Posterior vena cava (tissue), 2 donors: ENCODE data around the gene FKBP2. TPM values are rescaled to one million over a fixed set of nuclear protein-coding genes. Genes with fewer than 3 reads are reported as not detected.
"Not testable (repeated sequence)": the region's sequence is repeated elsewhere in the genome, so short reads cannot be mapped to it uniquely, and the experiment has no call there.

Experiments used
- DNase-seq: peaks from one replicate; pipeline ENCODE4 v3.0.0-alpha.2; 2020; ENCODE audit warnings: low spot score
- intact Hi-C, 2 donors: fragments of 100-400 bp; cut with DNase I; formaldehyde crosslinking; loops; one replicate each; pipeline versions ENCODE4 v1.14.1 to v1.14.2; 2022 to 2023
- total RNA-seq, 2 donors: library from RNA; stranded (reverse); fragmentation: NEBNext Ultra II Directional; extraction: Animal tissue kit (Norgen Biotek cat#: 25700); gene quantifications; one replicate each; pipeline ENCODE4 v1.2.1, GENCODE V29; 2021
- donor health status: DM: yes; HTN: yes; CAD: no.
- donor health status: DM: yes; HTN: yes; CAD: no.

Gene FKBP2
- total RNA-seq, 2 donors from 2014 or later, result 50.6 to 56.7 TPM

GRCh38 chr11:64244966-64245365 is 4.1 kb downstream of the FKBP2 start:
- intact Hi-C loops, result loop anchor here in 1 of 2 donors (10.0 kb wide), 1 partner anchor 60 kb away; the partner anchor contains the start of genes CATSPERZ and ESRRA

DNA sequence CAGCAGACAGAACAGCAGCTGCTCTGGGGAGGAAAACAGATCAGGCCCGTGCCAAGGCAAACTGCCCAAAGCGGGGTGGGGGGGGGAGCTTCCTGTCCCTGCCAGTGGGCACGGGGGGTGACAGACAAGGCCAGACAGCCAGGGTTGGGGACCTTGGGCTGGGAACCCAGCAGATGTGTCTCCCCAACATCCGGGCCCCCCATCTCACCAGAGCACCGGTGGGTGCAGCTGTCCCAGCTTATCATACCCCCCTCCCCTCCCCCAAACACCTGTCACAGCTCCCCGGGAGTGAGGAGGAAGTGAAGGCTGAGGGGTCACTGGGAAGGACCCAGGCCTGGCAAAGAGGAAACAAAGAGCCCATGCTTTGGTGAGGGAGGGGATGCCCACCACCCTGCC is 4.5 kb downstream of the FKBP2 start:
- intact Hi-C loops, result loop anchor here in 1 of 2 donors (10.0 kb wide), 1 partner anchor 59 kb away; the partner anchor contains the start of genes CATSPERZ and ESRRA
- no peak for DNase-seq

More at GRCh38 chr11:64244966-64245365, 4.1 kb downstream of the FKBP2 start:
- DNase-seq, result no peak

DNA sequence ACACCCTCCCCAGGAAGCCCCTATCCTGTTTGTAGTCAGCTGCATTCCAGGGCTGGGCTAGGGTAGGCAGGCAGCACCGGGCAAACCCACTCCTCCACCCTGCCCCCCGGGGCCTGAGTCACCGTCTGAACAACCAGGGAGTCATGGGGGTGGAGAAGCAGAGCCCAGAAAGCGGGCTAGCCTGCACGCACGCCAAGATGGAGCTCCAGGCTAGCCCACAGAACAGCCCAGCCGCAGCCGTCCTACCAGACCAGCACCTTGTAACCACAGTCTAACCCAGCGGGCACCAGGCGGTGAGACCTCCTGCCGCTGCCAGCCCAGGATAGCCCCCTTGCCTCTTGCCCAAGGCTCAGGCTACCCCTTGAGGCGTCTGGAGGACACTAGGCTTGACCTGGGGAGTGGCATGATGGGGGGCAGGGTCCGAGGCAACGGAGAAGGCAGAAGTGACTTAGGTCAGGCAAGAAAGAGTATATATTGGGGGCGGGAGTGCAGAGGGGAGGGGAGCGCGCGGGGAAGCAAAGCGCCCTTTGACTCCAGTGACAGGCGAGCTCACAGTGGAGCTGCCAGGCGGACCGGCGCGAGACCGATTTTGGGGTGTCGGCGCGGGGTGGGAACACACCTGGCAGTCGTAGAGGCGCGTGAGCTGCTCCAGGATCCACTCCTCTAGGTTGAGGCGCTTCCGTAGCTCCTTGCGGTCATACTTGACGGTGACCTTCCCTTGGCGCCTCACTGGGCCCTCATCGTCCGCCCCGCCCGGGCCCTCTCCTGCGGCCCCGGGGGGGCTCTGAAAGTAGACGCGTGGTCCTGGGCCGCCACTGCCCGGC is 5.1 kb downstream of the FKBP2 start:
- DNase-seq, result peak; percentile 95
- intact Hi-C loops, result loop anchor here in 1 of 2 donors (10.0 kb wide), 1 partner anchor 59 kb away; the partner anchor contains the start of genes CATSPERZ and ESRRA

DNA sequence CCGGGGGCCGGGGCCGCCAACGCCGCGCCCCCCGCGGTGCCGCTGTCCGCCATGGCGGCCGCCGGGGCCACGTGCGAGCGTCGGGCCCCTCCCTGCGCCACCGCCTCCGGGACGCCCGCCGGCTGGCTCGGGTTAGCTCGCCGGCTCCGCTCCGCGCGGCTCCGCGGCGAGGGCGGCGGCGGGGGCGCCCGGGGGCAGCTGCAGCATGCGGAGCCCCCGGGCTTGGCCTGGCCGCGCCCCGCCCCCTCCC is 5.7 kb downstream of the FKBP2 start:
- intact Hi-C loops, result loop anchor here in 1 of 2 donors (10.0 kb wide), 1 partner anchor 58 kb away; the partner anchor contains the start of genes CATSPERZ and ESRRA
- DNase-seq, result not testable (repeated sequence)

DNA sequence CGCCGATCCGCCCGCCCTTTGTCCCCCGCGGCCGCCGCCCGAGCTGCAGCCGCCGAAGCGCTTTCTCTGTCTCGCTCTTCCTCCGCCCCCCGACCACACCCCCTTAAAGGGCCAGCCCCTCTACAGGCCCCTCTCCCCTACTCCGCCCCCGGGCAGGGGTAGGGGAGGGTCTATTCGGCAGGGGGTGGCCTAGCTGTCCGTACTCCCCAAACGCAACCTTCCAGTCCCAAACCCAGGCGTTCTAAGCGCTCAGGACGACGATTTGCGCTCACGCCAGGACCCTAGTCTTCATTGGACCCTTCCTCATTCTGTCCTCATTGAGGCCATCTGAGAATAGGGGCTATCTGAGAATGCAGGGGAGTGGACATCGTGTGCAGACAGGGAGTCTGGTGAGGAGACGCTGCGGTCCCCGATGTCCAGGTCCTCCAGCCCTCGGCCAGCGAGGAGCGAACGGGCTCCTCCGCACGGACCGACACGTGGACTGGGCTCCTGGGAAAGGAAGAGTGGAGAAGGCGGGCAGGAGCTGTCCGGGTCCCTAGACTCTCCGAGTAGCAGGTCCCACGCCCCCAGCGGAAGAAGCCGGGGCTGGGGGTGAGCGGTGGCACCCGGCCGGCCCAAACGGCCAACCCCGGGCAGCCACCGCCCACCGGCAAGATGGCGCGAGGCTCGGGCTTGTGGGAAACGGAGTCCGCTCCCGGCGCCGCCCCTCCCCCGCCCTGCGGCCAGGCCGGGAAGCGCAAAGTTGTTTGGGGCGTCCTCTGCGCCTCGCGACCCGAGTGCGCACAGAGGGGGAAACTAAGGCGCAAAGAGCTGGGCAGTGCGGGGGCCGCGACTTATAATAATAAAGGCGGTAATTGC is 6.2 kb downstream of the FKBP2 start, which contains the start of gene PPP1R14B:
Gene PPP1R14B, minus strand, starts transcription at position 73 of the 858 bp plus-strand sequence. CDS start 270 bp downstream, outside the sequence.
- intact Hi-C loops, result loop anchor here in 1 of 2 donors (10.0 kb wide), 1 partner anchor 58 kb away; the partner anchor contains the start of genes CATSPERZ and ESRRA

GRCh38 chr11:64247729-64248531 is 7.0 kb downstream of the FKBP2 start:
- no peak for DNase-seq
- intact Hi-C loops, result loop anchor here in 1 of 2 donors (10.0 kb wide), 1 partner anchor 57 kb away; the partner anchor contains the start of genes CATSPERZ and ESRRA

More for the DNA sequence above, 6.2 kb downstream of the FKBP2 start, which contains the start of gene PPP1R14B:
- DNase-seq, result peak; percentile 96

GRCh38 chr11:64248578-64248977 is 7.7 kb downstream of the FKBP2 start:
- DNase-seq, result no peak
- intact Hi-C loops, result loop anchor here in 1 of 2 donors (10.0 kb wide), 1 partner anchor 56 kb away; the partner anchor contains the start of genes CATSPERZ and ESRRA

- intact Hi-C loops, result loop anchor here in 1 of 2 donors (10.0 kb wide), 1 partner anchor 56 kb away; the partner anchor contains the start of genes CATSPERZ and ESRRA
- no peak for DNase-seq
Observed at GRCh38 chr11:64249038-64249437, 8.1 kb downstream of the FKBP2 start.

DNA sequence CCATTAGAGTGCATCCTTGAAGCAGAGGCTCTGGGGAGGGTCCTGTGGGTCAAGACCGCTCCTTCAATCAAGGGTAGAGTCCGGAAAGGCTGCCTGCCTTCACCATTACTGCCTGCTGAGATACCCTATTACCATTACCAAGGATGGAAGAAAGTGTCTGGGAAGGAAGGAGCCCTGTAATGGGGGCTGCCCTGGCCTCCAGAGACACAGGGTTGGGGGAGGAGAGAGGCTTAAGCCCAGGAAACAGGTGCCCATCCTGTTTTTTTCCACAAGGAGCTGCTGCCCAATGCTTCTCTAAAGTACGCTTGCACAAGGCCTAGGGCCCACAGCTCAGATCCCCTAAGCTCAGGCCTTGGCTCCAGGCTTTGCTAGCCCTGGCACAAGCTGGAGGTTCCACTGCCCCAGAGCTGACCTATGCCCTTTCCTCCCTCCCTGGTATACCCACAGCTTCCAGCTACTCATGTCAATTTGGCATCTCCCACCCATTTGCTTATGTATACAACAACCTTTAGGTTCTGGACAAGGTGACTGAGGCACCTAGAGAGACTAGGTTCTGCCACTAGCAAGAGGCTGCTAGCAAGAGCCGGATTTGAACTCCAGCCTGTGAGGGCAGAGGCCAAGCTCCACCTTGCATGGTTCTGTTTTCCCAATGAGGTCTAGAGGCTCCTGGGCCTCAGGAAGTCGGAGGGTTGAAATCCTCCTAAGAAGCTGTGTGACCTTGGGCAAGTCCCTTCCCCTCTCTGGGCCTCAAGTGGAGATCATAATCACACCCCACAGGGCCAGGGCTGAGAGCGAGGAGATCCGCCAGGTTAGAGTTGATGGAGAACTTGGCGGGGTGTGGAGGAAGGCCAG is 8.9 kb downstream of the FKBP2 start:
- no peak for DNase-seq
- intact Hi-C loops, result loop anchor here in 1 of 2 donors (10.0 kb wide), 1 partner anchor 55 kb away; the partner anchor contains the start of genes CATSPERZ and ESRRA

DNA sequence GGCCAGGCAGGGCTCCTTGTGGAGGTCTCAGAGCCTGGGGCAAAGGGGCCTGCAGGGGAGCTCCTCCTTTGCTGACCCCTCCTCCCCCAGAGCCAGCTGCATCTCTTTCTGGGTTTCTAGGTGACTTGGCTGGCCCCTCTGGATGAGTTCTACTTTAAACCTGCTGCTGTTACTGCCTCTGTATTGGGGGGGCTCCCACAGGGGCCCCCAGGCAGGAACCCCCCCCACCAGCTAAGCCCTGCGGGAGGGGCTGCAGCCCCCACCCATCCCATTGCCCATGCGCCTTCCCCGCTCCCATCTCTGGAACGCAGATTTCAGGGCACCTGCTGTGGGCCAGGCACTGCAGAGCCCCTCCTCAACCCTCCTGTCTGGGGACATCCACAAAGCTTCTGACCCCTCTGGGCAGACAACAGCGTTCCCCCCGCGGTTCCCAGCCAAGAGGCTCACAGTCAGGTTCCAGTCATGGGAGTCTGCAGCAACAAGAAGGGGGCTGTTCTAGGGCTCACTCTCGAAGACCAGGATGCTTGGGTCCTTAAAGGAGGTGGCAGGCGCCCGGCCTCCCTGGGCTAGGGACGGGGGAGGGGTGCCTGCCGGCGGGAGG is 9.6 kb downstream of the FKBP2 start:
- DNase-seq, result no peak
- intact Hi-C loops, result no loop called here

- DNase-seq, result no peak
- intact Hi-C loops, result no loop called here
Observed at GRCh38 chr11:64251016-64251752, 10.3 kb downstream of the FKBP2 start, which contains the start of gene PLCB3. Gene PLCB3 (plus strand): TSS chr11:64251530. CDS start chr11:64251650, 120 bp downstream.

GRCh38 chr11:64251753-64252002 is 10.8 kb downstream of the FKBP2 start:
- no peak for DNase-seq
- intact Hi-C loops, result no loop called here

GRCh38 chr11:64252003-64252872 is 11.3 kb downstream of the FKBP2 start:
- intact Hi-C loops, result no loop called here

GRCh38 chr11:64253043-64253442 is 12.1 kb downstream of the FKBP2 start:
- no peak for DNase-seq
- intact Hi-C loops, result no loop called here

More at GRCh38 chr11:64252003-64252872, 11.3 kb downstream of the FKBP2 start:
- DNase-seq, result no peak

DNA sequence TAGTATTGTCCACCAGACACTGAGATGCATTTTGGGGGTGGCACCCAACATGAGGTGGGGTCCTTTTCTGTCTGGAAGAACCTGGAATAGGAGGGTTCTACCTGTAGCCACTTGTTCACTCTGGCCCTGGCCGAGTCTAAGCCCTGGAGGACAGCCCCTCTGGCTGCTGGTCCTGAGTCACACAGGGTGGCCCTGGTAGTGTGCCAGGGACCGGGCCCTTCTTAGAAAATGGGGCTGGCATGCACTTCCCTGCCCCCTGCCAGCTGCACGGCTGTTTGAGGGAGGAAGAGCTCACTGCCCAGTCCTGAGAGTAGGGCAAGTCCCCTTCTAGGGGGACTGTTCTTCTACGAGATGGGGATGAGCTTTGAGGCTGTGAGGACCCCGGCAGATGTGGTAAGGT is 12.6 kb downstream of the FKBP2 start:
- intact Hi-C loops, result no loop called here
- no peak for DNase-seq

- intact Hi-C loops, result no loop called here
- DNase-seq, result no peak
Observed at GRCh38 chr11:64254326-64254725, 13.4 kb downstream of the FKBP2 start.
